Astrocyte of the spinal cord (primary cell): Measurements from ENCODE around the gene OGA.

Experiments used
- DNase-seq: peaks from one replicate; pipeline ENCODE4 v3.0.0; 2011; ENCODE audit warnings: low read depth, low spot score
- H3K4me3 ChIP-seq: 2 replicates; pipeline ENCODE4 v1.5.1; 2011; ENCODE audit warnings: low read depth, mild to moderate bottlenecking, low read length, moderate library complexity
- in situ Hi-C: cut with HindIII; loops from 2 replicates; pipeline ENCODE4 v1.10.0; 2017; ENCODE audit warnings: low sequenced_read_pairs
- TF ChIP-seq, protein P1 (sequence below): IDR thresholded peaks from 2 replicates; pipeline ENCODE4 v1.5.1; 2012; ENCODE audit warnings: low read depth, mild to moderate bottlenecking, low read length, inconsistent platforms

OGA gene

GRCh38 chr10:101851411-101852116, 33.3 kb upstream of the OGA start:
- no peak overlapping the region for H3K4me3 ChIP-seq
- DNase-seq, result no peak
- in situ Hi-C loops, result no loop called here
- TF ChIP-seq, protein P1, sequence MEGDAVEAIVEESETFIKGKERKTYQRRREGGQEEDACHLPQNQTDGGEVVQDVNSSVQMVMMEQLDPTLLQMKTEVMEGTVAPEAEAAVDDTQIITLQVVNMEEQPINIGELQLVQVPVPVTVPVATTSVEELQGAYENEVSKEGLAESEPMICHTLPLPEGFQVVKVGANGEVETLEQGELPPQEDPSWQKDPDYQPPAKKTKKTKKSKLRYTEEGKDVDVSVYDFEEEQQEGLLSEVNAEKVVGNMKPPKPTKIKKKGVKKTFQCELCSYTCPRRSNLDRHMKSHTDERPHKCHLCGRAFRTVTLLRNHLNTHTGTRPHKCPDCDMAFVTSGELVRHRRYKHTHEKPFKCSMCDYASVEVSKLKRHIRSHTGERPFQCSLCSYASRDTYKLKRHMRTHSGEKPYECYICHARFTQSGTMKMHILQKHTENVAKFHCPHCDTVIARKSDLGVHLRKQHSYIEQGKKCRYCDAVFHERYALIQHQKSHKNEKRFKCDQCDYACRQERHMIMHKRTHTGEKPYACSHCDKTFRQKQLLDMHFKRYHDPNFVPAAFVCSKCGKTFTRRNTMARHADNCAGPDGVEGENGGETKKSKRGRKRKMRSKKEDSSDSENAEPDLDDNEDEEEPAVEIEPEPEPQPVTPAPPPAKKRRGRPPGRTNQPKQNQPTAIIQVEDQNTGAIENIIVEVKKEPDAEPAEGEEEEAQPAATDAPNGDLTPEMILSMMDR, result no peak

DNA sequence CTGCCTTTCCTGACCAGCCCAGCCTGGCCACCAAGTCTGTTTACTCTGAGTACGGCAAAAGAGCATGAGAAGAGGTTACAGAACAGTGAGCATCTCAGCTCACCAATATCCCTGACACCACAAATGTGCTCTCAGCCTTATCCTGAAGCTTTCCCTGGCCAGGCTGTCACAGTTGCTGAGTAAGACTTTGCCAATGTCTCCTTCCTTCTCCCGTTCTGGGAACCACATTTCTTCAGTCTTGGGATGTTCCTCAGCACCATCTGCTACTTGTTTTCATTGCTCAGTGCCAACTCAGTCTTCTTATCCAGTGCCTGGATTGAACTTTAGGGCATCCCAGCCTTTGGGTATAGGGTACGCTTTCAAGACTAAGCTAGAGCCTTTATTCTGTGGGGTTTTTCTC, 32.5 kb upstream of the OGA start:
- DNase-seq, result no peak
- TF ChIP-seq, protein P1, result no peak
- no peak overlapping the region for H3K4me3 ChIP-seq
- in situ Hi-C loops, result no loop called here

DNA sequence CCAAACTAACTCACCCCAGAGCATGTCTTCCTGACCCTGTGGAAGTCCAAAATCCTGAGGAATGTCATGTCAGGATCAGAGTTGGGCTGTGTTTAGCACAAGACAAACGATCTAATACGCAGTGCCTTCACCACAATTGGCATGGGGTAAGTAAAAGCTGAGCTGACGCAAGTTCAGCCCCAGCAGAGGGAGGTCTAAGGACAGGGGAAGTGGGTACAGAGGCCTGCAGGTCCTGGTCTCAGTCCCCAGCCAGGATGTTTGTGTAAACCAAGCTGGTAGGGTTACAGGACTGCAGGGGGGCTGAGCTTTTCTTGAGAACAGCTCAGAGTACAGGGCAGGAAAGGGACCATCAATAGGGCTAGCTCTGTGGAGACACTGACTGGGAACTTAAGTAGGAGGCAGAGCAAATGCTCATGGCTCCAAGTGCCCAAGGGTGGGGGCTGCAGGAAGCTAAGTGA, 30.7 kb upstream of the OGA start:
- TF ChIP-seq, protein P1, result no peak
- no peak overlapping the region for H3K4me3 ChIP-seq
- DNase-seq, result no peak
- in situ Hi-C loops, result no loop called here

DNA sequence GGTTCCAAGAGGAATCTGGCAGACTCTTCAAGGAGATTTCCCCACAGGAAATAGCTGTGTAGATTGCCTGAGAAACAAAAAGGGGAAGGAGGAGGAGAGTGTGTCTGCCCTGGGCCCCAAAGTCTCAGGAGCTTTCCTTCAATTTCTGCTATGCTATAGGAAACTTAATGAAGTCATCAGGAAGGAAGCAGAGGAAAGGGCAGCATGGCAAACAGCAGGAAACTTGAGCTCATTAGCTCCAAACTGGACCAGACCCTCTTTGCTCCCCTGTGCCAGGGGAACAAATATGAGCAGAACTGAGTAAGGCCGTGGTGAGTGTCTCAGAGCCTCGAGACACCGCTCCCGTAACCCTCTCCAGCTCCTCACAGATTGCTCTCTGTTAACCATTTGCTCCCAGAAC, 30.2 kb upstream of the OGA start:
- TF ChIP-seq, protein P1, result no peak
- no peak for DNase-seq
- no peak overlapping the region for H3K4me3 ChIP-seq
- in situ Hi-C loops, result no loop called here

- no peak for DNase-seq
- TF ChIP-seq, protein P1, result no peak
- in situ Hi-C loops, result no loop called here
Measured at GRCh38 chr10:101845893-101846292, 27.6 kb upstream of the OGA start.

GRCh38 chr10:101843032-101844021, 25.1 kb upstream of the OGA start, which contains the start of gene KCNIP2:
Gene KCNIP2 (minus strand): TSS chr10:101843800. CDS start chr10:101843568, 232 bp downstream.
- no peak for DNase-seq
- in situ Hi-C loops, result no loop called here
- TF ChIP-seq, protein P1, result peak; percentile 59
- H3K4me3 ChIP-seq, result no peak within 1 kb of the TSS

More at GRCh38 chr10:101845893-101846292, 27.6 kb upstream of the OGA start:
- H3K4me3 ChIP-seq, result no peak overlapping the region
